Ishikawa (cell line): ENCODE data around the gene TRUB2.

ENCODE experiments used
- CEBPB ChIP-seq: IDR thresholded peaks from 2 replicates; pipeline ENCODE4 v1.6.1; 2012
- CREB1 ChIP-seq: IDR thresholded peaks from 2 replicates; pipeline ENCODE4 v1.6.1; 2012; ENCODE audit warnings: low read depth
- EGR1 ChIP-seq: IDR thresholded peaks from 2 replicates; pipeline ENCODE4 v1.6.1; 2012
- EP300 ChIP-seq: IDR thresholded peaks from 2 replicates; pipeline ENCODE4 v1.6.1; 2012; ENCODE audit warnings: borderline replicate concordance
- FOXM1 ChIP-seq: IDR thresholded peaks from 2 replicates; pipeline ENCODE4 v1.6.1; 2012; ENCODE audit warnings: low read depth, borderline replicate concordance
- NFIC ChIP-seq: IDR thresholded peaks from 2 replicates; pipeline ENCODE4 v1.6.1; 2012
- RAD21 ChIP-seq: IDR thresholded peaks from 2 replicates; pipeline ENCODE4 v1.6.1; 2012; ENCODE audit warnings: low read depth
- TAF1 ChIP-seq: IDR thresholded peaks from 2 replicates; pipeline ENCODE4 v1.6.1; 2012; ENCODE audit warnings: low read depth, mild to moderate bottlenecking
- TCF12 ChIP-seq: IDR thresholded peaks from 2 replicates; pipeline ENCODE4 v1.6.1; 2012; ENCODE audit warnings: low read depth
- TEAD4 ChIP-seq: IDR thresholded peaks from 2 replicates; pipeline ENCODE4 v1.6.1; 2012
- YY1 ChIP-seq: IDR thresholded peaks from 2 replicates; pipeline ENCODE4 v1.6.1; 2012; ENCODE audit warnings: low read depth
- ZBTB7A ChIP-seq: IDR thresholded peaks from 2 replicates; pipeline ENCODE4 v1.6.1; 2012; ENCODE audit warnings: low read depth
- TF ChIP-seq, protein P1 (sequence below): IDR thresholded peaks from 2 replicates; pipeline ENCODE4 v1.6.1; 2012
- TF ChIP-seq, protein P2 (sequence below): IDR thresholded peaks from 2 replicates; pipeline ENCODE4 v1.6.1; 2012; ENCODE audit warnings: low read depth, mild to moderate bottlenecking
- TF ChIP-seq, protein P3 (sequence below): IDR thresholded peaks from 2 replicates; pipeline ENCODE4 v1.6.1; 2012

Gene TRUB2

DNA sequence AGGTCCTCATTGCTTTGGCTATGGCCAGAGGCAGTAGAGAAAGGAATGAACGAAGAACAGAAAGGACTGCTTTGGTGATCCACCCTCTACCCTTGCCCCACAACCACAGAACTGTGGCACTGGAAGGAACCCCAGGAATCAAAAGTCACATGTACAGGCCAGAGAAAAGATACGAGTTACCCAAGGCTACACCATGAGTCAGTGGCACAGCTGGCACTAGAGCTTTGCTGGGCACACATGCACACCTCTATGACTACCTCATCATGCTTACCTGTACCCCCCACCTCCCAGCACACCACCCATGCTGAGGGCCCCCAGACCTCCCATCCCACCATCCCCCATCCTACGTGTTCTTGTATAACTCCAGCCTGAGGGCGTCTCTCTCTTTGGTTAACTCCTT, 59.6 kb downstream of the TRUB2 start:
- no peak for TF ChIP-seq ZBTB7A
- no peak for TF ChIP-seq EP300
- no peak for TF ChIP-seq NFIC
- no peak for TF ChIP-seq TCF12
- TF ChIP-seq TAF1: no peak
- no peak for TF ChIP-seq RAD21
- TF ChIP-seq, protein P1, sequence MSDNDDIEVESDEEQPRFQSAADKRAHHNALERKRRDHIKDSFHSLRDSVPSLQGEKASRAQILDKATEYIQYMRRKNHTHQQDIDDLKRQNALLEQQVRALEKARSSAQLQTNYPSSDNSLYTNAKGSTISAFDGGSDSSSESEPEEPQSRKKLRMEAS: no peak
- no peak for TF ChIP-seq CEBPB

DNA sequence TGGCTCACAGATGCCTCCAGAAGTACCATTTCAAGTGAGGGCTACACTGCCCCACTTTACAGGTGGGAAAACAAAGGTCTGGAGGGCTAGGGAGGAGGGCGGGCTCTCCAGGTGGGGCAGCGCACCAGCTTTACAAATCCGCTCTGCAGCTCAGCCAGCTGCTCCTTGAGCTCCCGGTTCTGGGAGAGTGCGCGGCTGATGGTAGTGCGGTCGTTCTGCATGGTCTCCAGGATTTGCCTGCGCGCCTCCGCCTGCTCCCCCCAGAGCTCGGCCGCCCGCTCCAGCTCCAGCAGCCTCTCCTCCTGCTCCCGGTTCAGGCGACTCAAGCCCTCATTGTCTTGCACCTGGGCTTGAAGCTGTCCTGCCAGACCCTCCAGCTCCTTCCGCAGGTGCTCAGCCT, 61.9 kb downstream of the TRUB2 start:
- TF ChIP-seq NFIC (no peak), EGR1 (no peak), TCF12 (no peak), ZBTB7A (no peak), CEBPB (no peak)
- TF ChIP-seq, protein P2, sequence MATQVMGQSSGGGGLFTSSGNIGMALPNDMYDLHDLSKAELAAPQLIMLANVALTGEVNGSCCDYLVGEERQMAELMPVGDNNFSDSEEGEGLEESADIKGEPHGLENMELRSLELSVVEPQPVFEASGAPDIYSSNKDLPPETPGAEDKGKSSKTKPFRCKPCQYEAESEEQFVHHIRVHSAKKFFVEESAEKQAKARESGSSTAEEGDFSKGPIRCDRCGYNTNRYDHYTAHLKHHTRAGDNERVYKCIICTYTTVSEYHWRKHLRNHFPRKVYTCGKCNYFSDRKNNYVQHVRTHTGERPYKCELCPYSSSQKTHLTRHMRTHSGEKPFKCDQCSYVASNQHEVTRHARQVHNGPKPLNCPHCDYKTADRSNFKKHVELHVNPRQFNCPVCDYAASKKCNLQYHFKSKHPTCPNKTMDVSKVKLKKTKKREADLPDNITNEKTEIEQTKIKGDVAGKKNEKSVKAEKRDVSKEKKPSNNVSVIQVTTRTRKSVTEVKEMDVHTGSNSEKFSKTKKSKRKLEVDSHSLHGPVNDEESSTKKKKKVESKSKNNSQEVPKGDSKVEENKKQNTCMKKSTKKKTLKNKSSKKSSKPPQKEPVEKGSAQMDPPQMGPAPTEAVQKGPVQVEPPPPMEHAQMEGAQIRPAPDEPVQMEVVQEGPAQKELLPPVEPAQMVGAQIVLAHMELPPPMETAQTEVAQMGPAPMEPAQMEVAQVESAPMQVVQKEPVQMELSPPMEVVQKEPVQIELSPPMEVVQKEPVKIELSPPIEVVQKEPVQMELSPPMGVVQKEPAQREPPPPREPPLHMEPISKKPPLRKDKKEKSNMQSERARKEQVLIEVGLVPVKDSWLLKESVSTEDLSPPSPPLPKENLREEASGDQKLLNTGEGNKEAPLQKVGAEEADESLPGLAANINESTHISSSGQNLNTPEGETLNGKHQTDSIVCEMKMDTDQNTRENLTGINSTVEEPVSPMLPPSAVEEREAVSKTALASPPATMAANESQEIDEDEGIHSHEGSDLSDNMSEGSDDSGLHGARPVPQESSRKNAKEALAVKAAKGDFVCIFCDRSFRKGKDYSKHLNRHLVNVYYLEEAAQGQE: no peak

DNA sequence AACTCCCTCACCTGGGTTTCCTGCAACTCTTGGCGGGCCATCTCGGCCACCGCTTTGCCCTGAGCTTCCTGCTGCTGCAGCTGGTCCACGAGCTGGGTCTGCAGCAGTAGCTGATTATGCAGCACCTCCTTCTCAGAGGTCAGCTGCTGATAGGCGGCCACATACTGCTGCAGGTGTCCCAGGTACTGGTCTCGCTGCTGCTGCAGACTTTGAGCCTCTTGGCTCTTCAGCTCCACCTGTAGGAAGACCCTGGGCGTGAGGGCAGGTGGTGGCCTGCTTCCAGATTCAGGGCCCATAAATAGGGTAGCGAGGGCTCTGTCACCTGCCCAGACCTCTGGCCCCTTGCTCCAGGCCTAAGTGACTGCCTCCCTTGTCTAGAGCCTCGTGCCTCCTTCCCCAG, 63.1 kb downstream of the TRUB2 start:
- TF ChIP-seq CREB1 (no peak), RAD21 (no peak), NFIC (no peak), CEBPB (no peak), ZBTB7A (no peak), TCF12 (no peak), EGR1 (no peak), TEAD4 (no peak), TAF1 (no peak)
- TF ChIP-seq, protein P2: no peak
- TF ChIP-seq, protein P1: no peak

DNA sequence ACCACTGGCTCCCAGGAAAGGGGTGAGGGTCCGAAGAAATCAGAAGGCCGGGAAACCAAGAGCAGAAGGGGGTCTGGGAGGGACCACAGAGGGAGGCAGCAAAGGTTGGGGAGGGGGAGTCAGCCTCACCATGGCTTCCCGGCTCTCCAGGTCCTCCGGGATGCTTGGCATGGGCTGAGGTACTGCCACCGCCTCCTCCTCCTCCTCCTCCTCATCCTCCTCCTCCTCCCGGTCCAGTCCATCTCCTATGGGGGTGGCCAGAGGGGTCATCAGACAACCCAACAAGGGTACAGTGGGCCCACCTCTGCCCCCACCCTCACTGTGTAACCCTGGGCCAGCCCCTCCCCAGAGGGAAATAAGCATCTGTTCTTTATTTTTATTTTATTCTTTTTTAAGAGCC, 63.9 kb downstream of the TRUB2 start:
- TF ChIP-seq, protein P2: no peak
- TF ChIP-seq, protein P1: no peak
- TF ChIP-seq, protein P3, sequence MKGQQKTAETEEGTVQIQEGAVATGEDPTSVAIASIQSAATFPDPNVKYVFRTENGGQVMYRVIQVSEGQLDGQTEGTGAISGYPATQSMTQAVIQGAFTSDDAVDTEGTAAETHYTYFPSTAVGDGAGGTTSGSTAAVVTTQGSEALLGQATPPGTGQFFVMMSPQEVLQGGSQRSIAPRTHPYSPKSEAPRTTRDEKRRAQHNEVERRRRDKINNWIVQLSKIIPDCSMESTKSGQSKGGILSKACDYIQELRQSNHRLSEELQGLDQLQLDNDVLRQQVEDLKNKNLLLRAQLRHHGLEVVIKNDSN: no peak
- TF ChIP-seq EGR1 (no peak), RAD21 (no peak), TAF1 (no peak), TCF12 (no peak), CREB1 (no peak), NFIC (no peak), EP300 (no peak), TEAD4 (no peak), FOXM1 (no peak), YY1 (no peak), CEBPB (no peak), ZBTB7A (no peak)

DNA sequence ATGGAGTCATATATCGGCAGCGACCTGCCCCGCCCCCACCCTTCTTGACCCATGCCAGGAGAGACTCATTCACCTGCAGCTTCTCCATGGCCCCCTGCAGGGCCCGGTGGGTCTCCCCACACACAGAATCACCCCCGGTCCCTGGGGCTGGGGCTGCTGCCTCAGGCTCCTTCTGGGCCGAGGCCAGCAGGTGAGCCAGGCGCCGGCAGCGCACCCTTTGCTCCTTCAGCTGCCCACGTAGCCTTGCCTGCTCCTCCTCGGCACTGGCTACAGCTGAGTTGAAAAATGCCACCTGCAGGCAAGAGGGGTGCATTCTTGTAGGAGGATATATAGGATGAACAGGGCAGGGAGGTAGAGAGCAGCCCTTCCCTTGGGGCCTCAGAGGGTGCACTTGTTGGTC, 64.3 kb downstream of the TRUB2 start:
- TF ChIP-seq YY1 (no peak), EGR1 (no peak), TCF12 (no peak), RAD21 (no peak), FOXM1 (no peak), TAF1 (no peak), CEBPB (no peak), EP300 (no peak), CREB1 (no peak), ZBTB7A (no peak), NFIC (no peak), TEAD4 (no peak)
- TF ChIP-seq, protein P1: no peak
- TF ChIP-seq, protein P2: no peak
- TF ChIP-seq, protein P3: no peak
